ENCODE data around the gene CELF3.
"Not testable (repeated sequence)": the region's sequence is repeated elsewhere in the genome, so short reads cannot be mapped to it uniquely, and the experiment has no call there.

Gene CELF3

GRCh38 chr1:151702936-151703335 lies 13.7 kb downstream of the CELF3 start:
- no peak for DNase-seq

- DNase-seq = no peak
These were observed 15.1 kb downstream of the CELF3 start for GRCh38 chr1:151701515-151701914.

- DNase-seq = peak in 1 of 3 donors; percentile 30
These were observed 23.4 kb downstream of the CELF3 start for GRCh38 chr1:151693057-151693651.

GRCh38 chr1:151692226-151692625 lies 24.4 kb downstream of the CELF3 start:
- DNase-seq = peak in 1 of 3 donors; percentile 24

GRCh38 chr1:151689494-151689893 lies 27.1 kb downstream of the CELF3 start:
- DNase-seq = no peak

GRCh38 chr1:151686561-151686960 lies 30.0 kb downstream of the CELF3 start:
- no peak for DNase-seq

- no peak for DNase-seq
These were observed 32.5 kb downstream of the CELF3 start for GRCh38 chr1:151684128-151684527.

- peak; percentile 46 to 48 (median 46) for DNase-seq
These were observed 33.7 kb downstream of the CELF3 start for GRCh38 chr1:151682901-151683300.

- DNase-seq = no peak
These were observed 34.7 kb downstream of the CELF3 start for GRCh38 chr1:151681923-151682322.

GRCh38 chr1:151680826-151681225 lies 35.8 kb downstream of the CELF3 start:
- DNase-seq = peak in 1 of 3 donors; percentile 26

- DNase-seq = no peak
These were observed 36.2 kb downstream of the CELF3 start for GRCh38 chr1:151680391-151680790.

- no peak for DNase-seq
These were observed 43.2 kb downstream of the CELF3 start for GRCh38 chr1:151673407-151673806.

GRCh38 chr1:151670036-151670675 lies 46.4 kb downstream of the CELF3 start:
- DNase-seq = not testable (repeated sequence)

- DNase-seq = no peak
These were observed 48.5 kb downstream of the CELF3 start for GRCh38 chr1:151668090-151668489.

GRCh38 chr1:151661751-151662150 lies 54.9 kb downstream of the CELF3 start:
- peak; percentile 32 to 54 (median 53) for DNase-seq

- peak; percentile 22 to 28 (median 23) for DNase-seq
These were observed 61.2 kb downstream of the CELF3 start for GRCh38 chr1:151655371-151655770.

GRCh38 chr1:151653397-151653796 lies 63.2 kb downstream of the CELF3 start:
- DNase-seq = peak; percentile 49 to 71 (median 67)
